Upper lobe of left lung (tissue), 4 donors: ENCODE data around the gene H2AZ2.

Experiments used
- POLR2A ChIP-seq, 4 donors: fragments of 450-650 bp; IDR thresholded peaks; one replicate each; pipeline ENCODE4 v1.5.1; 2016 to 2017; ENCODE audit warnings: antibody characterized with exemption in 4 of 4, mild to moderate bottlenecking in 2 of 4
- TF ChIP-seq, protein P1 (sequence below), 6 experiments: fragments of 450-650 bp in 4 of 6; fragments of 200-600 bp in 2 of 6; sonication (generic) in 2 of 6; IDR thresholded peaks; one replicate each; pipeline ENCODE4 v1.5.1; 2016 to 2019; ENCODE audit warnings: antibody characterized with exemption in 6 of 6

DNA sequence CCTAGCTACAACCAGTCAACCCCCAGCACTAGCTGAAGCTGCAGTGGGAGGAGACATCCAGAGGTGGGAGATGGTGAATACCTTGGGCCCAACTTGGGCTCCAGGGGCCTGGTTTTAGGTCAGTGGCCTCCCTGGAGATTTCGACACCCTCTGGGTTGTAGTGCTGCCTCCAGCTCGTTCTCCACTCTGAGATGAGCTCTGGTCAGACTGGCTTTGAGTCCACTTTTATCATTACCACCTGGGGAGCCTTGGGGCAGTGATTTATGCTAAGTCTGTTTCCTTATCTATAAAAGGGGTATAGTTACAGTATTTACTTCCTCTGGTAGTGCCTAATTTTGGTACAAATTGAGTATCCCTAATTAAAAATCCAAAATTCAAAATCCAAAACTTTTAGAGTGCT, 28.6 kb downstream of the H2AZ2 start:
- TF ChIP-seq, protein P1, sequence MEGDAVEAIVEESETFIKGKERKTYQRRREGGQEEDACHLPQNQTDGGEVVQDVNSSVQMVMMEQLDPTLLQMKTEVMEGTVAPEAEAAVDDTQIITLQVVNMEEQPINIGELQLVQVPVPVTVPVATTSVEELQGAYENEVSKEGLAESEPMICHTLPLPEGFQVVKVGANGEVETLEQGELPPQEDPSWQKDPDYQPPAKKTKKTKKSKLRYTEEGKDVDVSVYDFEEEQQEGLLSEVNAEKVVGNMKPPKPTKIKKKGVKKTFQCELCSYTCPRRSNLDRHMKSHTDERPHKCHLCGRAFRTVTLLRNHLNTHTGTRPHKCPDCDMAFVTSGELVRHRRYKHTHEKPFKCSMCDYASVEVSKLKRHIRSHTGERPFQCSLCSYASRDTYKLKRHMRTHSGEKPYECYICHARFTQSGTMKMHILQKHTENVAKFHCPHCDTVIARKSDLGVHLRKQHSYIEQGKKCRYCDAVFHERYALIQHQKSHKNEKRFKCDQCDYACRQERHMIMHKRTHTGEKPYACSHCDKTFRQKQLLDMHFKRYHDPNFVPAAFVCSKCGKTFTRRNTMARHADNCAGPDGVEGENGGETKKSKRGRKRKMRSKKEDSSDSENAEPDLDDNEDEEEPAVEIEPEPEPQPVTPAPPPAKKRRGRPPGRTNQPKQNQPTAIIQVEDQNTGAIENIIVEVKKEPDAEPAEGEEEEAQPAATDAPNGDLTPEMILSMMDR (IDR thresholded peaks at IDR 0.05) = no peak
- TF ChIP-seq POLR2A (IDR thresholded peaks at IDR 0.05) = no peak
